ENCODE data around the gene ARID1B.

The ARID1B gene

DNA sequence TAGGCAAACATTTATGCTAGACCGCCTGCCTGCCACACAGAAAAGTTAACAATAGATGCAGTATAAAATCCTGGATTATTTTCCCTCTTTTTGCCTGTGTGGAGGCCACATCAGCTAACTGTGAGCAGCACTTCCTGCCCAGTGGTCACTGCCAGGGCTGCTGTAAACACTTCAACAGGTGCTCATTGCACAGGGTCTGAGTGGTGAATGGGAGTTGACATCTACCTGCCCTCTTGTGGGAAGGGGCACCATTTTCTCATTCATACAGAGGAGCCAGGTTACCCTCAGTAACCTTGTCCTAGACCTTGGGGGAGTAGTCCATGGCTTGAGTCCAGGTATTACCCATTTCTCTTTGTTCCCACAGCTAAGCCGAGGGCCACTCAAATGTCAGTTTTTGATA lies 310.8 kb downstream of the ARID1B start:
- TF ChIP-seq, protein P1, sequence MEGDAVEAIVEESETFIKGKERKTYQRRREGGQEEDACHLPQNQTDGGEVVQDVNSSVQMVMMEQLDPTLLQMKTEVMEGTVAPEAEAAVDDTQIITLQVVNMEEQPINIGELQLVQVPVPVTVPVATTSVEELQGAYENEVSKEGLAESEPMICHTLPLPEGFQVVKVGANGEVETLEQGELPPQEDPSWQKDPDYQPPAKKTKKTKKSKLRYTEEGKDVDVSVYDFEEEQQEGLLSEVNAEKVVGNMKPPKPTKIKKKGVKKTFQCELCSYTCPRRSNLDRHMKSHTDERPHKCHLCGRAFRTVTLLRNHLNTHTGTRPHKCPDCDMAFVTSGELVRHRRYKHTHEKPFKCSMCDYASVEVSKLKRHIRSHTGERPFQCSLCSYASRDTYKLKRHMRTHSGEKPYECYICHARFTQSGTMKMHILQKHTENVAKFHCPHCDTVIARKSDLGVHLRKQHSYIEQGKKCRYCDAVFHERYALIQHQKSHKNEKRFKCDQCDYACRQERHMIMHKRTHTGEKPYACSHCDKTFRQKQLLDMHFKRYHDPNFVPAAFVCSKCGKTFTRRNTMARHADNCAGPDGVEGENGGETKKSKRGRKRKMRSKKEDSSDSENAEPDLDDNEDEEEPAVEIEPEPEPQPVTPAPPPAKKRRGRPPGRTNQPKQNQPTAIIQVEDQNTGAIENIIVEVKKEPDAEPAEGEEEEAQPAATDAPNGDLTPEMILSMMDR (IDR thresholded peaks at IDR 0.05; ENCODE audit: control insufficient read depth, insufficient read depth, low read depth, low read length, missing control alignments): no peak
- no peak for DNase-seq (ENCODE audit: low read depth)

GRCh38 chr6:157088841-157089240 lies 311.7 kb downstream of the ARID1B start:
- TF ChIP-seq, protein P1 (IDR thresholded peaks at IDR 0.05; ENCODE audit: control insufficient read depth, insufficient read depth, low read depth, low read length, missing control alignments): no peak
- no peak for DNase-seq (ENCODE audit: low read depth)
- no peak overlapping the region for H3K4me3 ChIP-seq (ENCODE audit: control insufficient read depth, low read depth, low read length)

More for the DNA sequence above, 310.8 kb downstream of the ARID1B start:
- no peak overlapping the region for H3K4me3 ChIP-seq (ENCODE audit: control insufficient read depth, low read depth, low read length)

DNA sequence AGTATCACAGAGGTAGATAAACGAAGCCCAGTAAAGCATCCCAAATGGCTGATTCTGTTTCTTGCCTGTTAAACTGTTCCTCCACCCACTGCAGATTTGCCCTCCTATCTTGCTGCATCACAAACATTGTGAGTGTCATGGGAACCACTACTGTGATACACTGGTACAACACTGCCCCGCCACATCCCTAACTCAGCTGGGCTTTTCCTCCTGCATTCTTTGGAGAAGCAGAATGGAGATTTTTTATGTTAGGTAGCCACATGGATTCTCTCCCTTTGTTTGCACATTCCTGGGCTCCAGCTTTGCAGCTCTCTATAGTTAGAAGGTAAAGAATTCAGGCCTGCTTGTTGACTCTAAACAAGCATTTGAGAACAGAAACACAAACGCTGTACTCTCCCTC lies 312.1 kb downstream of the ARID1B start:
- TF ChIP-seq, protein P1 (IDR thresholded peaks at IDR 0.05; ENCODE audit: control insufficient read depth, insufficient read depth, low read depth, low read length, missing control alignments): no peak
- no peak overlapping the region for H3K4me3 ChIP-seq (ENCODE audit: control insufficient read depth, low read depth, low read length)

DNA sequence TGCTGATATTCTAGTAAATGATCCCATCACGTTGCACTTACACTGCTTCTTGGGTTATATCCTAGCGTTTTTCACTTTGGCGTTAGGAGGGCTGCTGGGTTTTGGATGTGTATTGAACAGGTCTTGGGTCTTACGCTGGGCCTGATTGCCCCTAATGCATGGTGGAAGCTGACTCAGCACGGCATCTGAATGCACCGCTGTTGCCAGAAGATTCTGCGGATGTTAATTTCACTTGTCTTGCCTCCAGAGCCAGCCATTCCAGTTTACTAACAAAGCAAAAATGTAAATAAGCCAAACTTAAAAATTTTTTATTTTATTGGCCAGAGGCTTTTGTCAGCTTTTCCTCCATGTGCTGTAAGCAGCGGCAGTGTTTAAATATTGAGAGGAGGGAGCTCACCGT lies 312.7 kb downstream of the ARID1B start:
- DNase-seq (ENCODE audit: low read depth): no peak

More for the DNA sequence above, 312.1 kb downstream of the ARID1B start:
- peak; percentile 5 for DNase-seq (ENCODE audit: low read depth)

DNA sequence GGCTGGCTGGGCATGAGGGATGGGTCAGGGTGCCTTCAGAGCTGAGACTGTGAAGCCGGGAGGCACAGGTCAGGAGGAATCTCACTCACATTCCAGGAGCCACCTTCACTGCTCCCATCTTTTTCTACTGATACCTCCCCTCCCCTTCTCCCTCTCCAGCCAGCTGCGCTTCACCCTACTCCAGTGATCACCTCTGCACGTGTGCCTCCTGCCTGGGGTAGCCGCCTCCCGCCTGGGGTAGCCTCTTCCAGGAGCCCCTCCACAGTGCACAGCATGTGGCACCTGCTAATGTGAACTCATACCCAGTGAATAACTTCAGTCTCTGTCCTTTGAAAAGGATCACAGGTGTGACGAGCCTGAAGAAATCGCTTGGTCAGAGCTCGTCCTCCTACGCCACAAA lies 313.6 kb downstream of the ARID1B start:
- TF ChIP-seq, protein P1 (IDR thresholded peaks at IDR 0.05; ENCODE audit: control insufficient read depth, insufficient read depth, low read depth, low read length, missing control alignments): no peak
- no peak for DNase-seq (ENCODE audit: low read depth)
- H3K4me3 ChIP-seq (ENCODE audit: control insufficient read depth, low read depth, low read length): no peak overlapping the region

More for the DNA sequence above, 312.7 kb downstream of the ARID1B start:
- TF ChIP-seq, protein P1 (IDR thresholded peaks at IDR 0.05; ENCODE audit: control insufficient read depth, insufficient read depth, low read depth, low read length, missing control alignments): no peak
- no peak overlapping the region for H3K4me3 ChIP-seq (ENCODE audit: control insufficient read depth, low read depth, low read length)

DNA sequence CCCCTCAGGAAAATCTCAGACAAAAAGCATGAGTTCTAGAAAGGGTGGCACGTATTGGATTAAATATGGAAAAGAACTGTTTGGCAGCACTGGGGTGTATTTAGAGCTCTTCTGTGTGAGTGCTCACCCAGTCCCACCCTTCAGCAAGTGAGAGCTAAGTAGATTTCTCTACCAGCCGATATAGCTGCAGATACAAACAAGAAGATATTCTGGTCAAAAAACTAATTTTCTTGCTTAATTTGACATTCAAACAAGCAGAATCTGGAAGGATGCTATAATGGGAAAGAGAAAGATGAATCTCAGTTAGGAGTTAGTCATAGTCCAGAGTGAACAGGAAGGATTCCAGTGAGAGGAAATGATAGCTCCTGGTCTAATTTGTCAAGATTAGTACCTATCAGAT lies 314.1 kb downstream of the ARID1B start:
- TF ChIP-seq, protein P1 (IDR thresholded peaks at IDR 0.05; ENCODE audit: control insufficient read depth, insufficient read depth, low read depth, low read length, missing control alignments): no peak
- DNase-seq (ENCODE audit: low read depth): no peak
- no peak overlapping the region for H3K4me3 ChIP-seq (ENCODE audit: control insufficient read depth, low read depth, low read length)
